ENCODE measurements around the gene DLGAP1.

Gene DLGAP1

GRCh38 chr18:4369705-4370104 is 85.4 kb downstream of the DLGAP1 start:
- Histone ChIP-seq H3K27me3 (ENCODE audit: low read length) (no peaks in the 10 kb centered on the region), H3K36me3 (ENCODE audit: low read length) (no peaks in the 10 kb centered on the region), H3K27ac (ENCODE audit: low read depth, low read length) (no peak overlapping the region), H3K9me3 (ENCODE audit: insufficient read depth, low read length) (no peaks in the 10 kb centered on the region), H3K9me2 (replicated peaks; ENCODE audit: insufficient read depth, low read length) (no peaks in the 10 kb centered on the region), H2AFZ (ENCODE audit: low read depth, low read length, severe bottlenecking) (no peak overlapping the region), H3K4me2 (ENCODE audit: low read depth, low read length, poor library complexity, severe bottlenecking) (no peak overlapping the region), H3K4me3 (ENCODE audit: insufficient read depth, low read length, poor library complexity, severe bottlenecking) (no peak overlapping the region), H4K20me1 (ENCODE audit: low read depth, low read length) (no peaks in the 10 kb centered on the region), H3F3A (ENCODE audit: insufficient read depth) (no peaks in the 10 kb centered on the region), H3K79me2 (ENCODE audit: insufficient read depth, low read length) (no peaks in the 10 kb centered on the region), H3K9ac (ENCODE audit: low read length) (no peak overlapping the region)
- no peak for TF ChIP-seq CTCF (IDR thresholded peaks at IDR 0.05; ENCODE audit: insufficient read depth, low read length, poor library complexity, severe bottlenecking)
- no peak for TF ChIP-seq EZH2phosphoT487 (conservative IDR thresholded peaks at IDR 0.05; ENCODE audit: low read length)

GRCh38 chr18:4360221-4360715 is 94.8 kb downstream of the DLGAP1 start:
- Histone ChIP-seq H3K4me2 (ENCODE audit: low read depth, low read length, poor library complexity, severe bottlenecking) (no peak overlapping the region), H3K36me3 (ENCODE audit: low read length) (no peaks in the 10 kb centered on the region), H3F3A (ENCODE audit: insufficient read depth) (no peaks in the 10 kb centered on the region), H4K20me1 (ENCODE audit: low read depth, low read length) (no peaks in the 10 kb centered on the region), H3K79me2 (ENCODE audit: insufficient read depth, low read length) (no peaks in the 10 kb centered on the region), H3K27me3 (ENCODE audit: low read length) (no peaks in the 10 kb centered on the region), H2AFZ (ENCODE audit: low read depth, low read length, severe bottlenecking) (no peak overlapping the region), H3K9me3 (ENCODE audit: insufficient read depth, low read length) (no peaks in the 10 kb centered on the region), H3K4me3 (ENCODE audit: insufficient read depth, low read length, poor library complexity, severe bottlenecking) (no peak overlapping the region), H3K9me2 (replicated peaks; ENCODE audit: insufficient read depth, low read length) (no peaks in the 10 kb centered on the region), H3K27ac (ENCODE audit: low read depth, low read length) (no peak overlapping the region), H3K9ac (ENCODE audit: low read length) (no peak overlapping the region)
- TF ChIP-seq EZH2phosphoT487 (conservative IDR thresholded peaks at IDR 0.05; ENCODE audit: low read length) = no peak
- TF ChIP-seq CTCF (IDR thresholded peaks at IDR 0.05; ENCODE audit: insufficient read depth, low read length, poor library complexity, severe bottlenecking) = no peak

GRCh38 chr18:4358618-4359017 is 96.5 kb downstream of the DLGAP1 start:
- Histone ChIP-seq H3K27ac (ENCODE audit: low read depth, low read length) (no peak overlapping the region), H3F3A (ENCODE audit: insufficient read depth) (no peaks in the 10 kb centered on the region), H3K36me3 (ENCODE audit: low read length) (no peaks in the 10 kb centered on the region), H3K9me2 (replicated peaks; ENCODE audit: insufficient read depth, low read length) (no peaks in the 10 kb centered on the region), H4K20me1 (ENCODE audit: low read depth, low read length) (no peaks in the 10 kb centered on the region), H3K79me2 (ENCODE audit: insufficient read depth, low read length) (no peaks in the 10 kb centered on the region), H3K27me3 (ENCODE audit: low read length) (no peaks in the 10 kb centered on the region), H3K4me2 (ENCODE audit: low read depth, low read length, poor library complexity, severe bottlenecking) (no peak overlapping the region), H3K9ac (ENCODE audit: low read length) (no peak overlapping the region), H2AFZ (ENCODE audit: low read depth, low read length, severe bottlenecking) (no peak overlapping the region), H3K4me3 (ENCODE audit: insufficient read depth, low read length, poor library complexity, severe bottlenecking) (no peak overlapping the region), H3K9me3 (ENCODE audit: insufficient read depth, low read length) (no peaks in the 10 kb centered on the region)
- no peak for TF ChIP-seq EZH2phosphoT487 (conservative IDR thresholded peaks at IDR 0.05; ENCODE audit: low read length)
- TF ChIP-seq CTCF (IDR thresholded peaks at IDR 0.05; ENCODE audit: insufficient read depth, low read length, poor library complexity, severe bottlenecking) = no peak
